ENCODE results near the gene DMRTB1. TPM values are rescaled to one million over a fixed set of nuclear protein-coding genes. Genes with fewer than 3 reads are reported as not detected.

Gene DMRTB1
- total RNA-seq, 1 donor from 2014 or later = not detected

DNA sequence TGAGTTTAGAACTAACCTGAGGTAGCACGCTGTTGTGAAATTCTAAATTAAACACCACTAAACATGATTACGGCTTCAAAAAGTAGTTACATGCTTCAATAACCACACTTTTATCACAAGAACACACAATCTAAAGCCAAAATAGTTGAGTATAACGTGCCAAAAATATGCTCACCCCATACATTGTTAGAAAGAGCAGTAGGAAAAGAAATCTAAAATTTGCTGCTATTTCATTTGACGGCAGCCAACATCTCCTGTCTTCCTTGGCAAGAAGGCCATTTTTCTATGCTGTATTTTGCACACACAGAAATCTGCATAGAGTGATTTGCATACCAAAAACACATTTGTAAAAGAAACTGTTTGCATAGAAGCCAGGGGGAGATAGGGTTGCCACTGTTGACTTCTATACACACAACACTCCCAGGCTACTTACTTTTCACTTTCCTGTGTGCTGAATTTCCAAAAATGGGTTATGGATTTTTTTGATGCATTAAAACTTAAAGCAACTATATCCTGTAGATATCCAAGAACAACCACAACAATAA lies 42.9 kb upstream of the DMRTB1 start:
- Mint-ChIP-seq H3K27me3 (ENCODE audit: unreplicated experiment) (peaks cover 3% of the 10 kb centered on the region), H3K36me3 (ENCODE audit: low read depth, unreplicated experiment) (no peaks in the 10 kb centered on the region), H3K4me3 (ENCODE audit: unreplicated experiment) (no peak overlapping the region), H3K27ac (ENCODE audit: unreplicated experiment) (no peak overlapping the region), H3K4me1 (ENCODE audit: unreplicated experiment) (peaks cover 25% of the 10 kb centered on the region), H3K9me3 (ENCODE audit: unreplicated experiment) (no peaks in the 10 kb centered on the region)
- TF ChIP-seq CTCF (IDR thresholded peaks at IDR 0.05; ENCODE audit: unreplicated experiment) = no peak
- no peak for DNase-seq (ENCODE audit: low spot score)

- H3K9me3 Mint-ChIP-seq (ENCODE audit: unreplicated experiment) = no peaks in the 10 kb centered on the region
Measured at GRCh38 chr1:53417074-53417511, 42.1 kb upstream of the DMRTB1 start.

GRCh38 chr1:53419034-53419433 lies 40.2 kb upstream of the DMRTB1 start:
- Mint-ChIP-seq H3K27ac (ENCODE audit: unreplicated experiment) (no peak overlapping the region), H3K27me3 (ENCODE audit: unreplicated experiment) (peaks cover 2% of the 10 kb centered on the region), H3K36me3 (ENCODE audit: low read depth, unreplicated experiment) (no peaks in the 10 kb centered on the region), H3K4me3 (ENCODE audit: unreplicated experiment) (no peak overlapping the region), H3K9me3 (ENCODE audit: unreplicated experiment) (no peaks in the 10 kb centered on the region), H3K4me1 (ENCODE audit: unreplicated experiment) (peaks cover 25% of the 10 kb centered on the region)
- DNase-seq (ENCODE audit: low spot score) = no peak
- no peak for TF ChIP-seq CTCF (IDR thresholded peaks at IDR 0.05; ENCODE audit: unreplicated experiment)

More at GRCh38 chr1:53417074-53417511, 42.1 kb upstream of the DMRTB1 start:
- Mint-ChIP-seq H3K27me3 (ENCODE audit: unreplicated experiment) (peaks cover 3% of the 10 kb centered on the region), H3K27ac (ENCODE audit: unreplicated experiment) (peak overlapping the region; percentile 76), H3K4me1 (ENCODE audit: unreplicated experiment) (peaks cover 25% of the 10 kb centered on the region), H3K4me3 (ENCODE audit: unreplicated experiment) (no peak overlapping the region), H3K36me3 (ENCODE audit: low read depth, unreplicated experiment) (no peaks in the 10 kb centered on the region)
- no peak for DNase-seq (ENCODE audit: low spot score)
- no peak for TF ChIP-seq CTCF (IDR thresholded peaks at IDR 0.05; ENCODE audit: unreplicated experiment)

GRCh38 chr1:53420341-53420740 lies 38.9 kb upstream of the DMRTB1 start:
- no peak for DNase-seq (ENCODE audit: low spot score)
- no peaks in the 10 kb centered on the region for H3K9me3 Mint-ChIP-seq (ENCODE audit: unreplicated experiment)
- no peak overlapping the region for H3K4me3 Mint-ChIP-seq (ENCODE audit: unreplicated experiment)
- H3K27me3 Mint-ChIP-seq (ENCODE audit: unreplicated experiment) = peaks cover 3% of the 10 kb centered on the region
- no peaks in the 10 kb centered on the region for H3K36me3 Mint-ChIP-seq (ENCODE audit: low read depth, unreplicated experiment)
- H3K4me1 Mint-ChIP-seq (ENCODE audit: unreplicated experiment) = peaks cover 25% of the 10 kb centered on the region
- no peak for TF ChIP-seq CTCF (IDR thresholded peaks at IDR 0.05; ENCODE audit: unreplicated experiment)
- no peak overlapping the region for H3K27ac Mint-ChIP-seq (ENCODE audit: unreplicated experiment)

- no peak overlapping the region for H3K4me3 Mint-ChIP-seq (ENCODE audit: unreplicated experiment)
- H3K4me1 Mint-ChIP-seq (ENCODE audit: unreplicated experiment) = peaks cover 22% of the 10 kb centered on the region
- no peak for TF ChIP-seq CTCF (IDR thresholded peaks at IDR 0.05; ENCODE audit: unreplicated experiment)
- H3K27me3 Mint-ChIP-seq (ENCODE audit: unreplicated experiment) = peaks cover 3% of the 10 kb centered on the region
- no peaks in the 10 kb centered on the region for H3K9me3 Mint-ChIP-seq (ENCODE audit: unreplicated experiment)
- H3K27ac Mint-ChIP-seq (ENCODE audit: unreplicated experiment) = no peak overlapping the region
- no peaks in the 10 kb centered on the region for H3K36me3 Mint-ChIP-seq (ENCODE audit: low read depth, unreplicated experiment)
- DNase-seq (ENCODE audit: low spot score) = no peak
Measured at GRCh38 chr1:53421208-53421607, 38.0 kb upstream of the DMRTB1 start.
